NCI-H510A (cell line): ENCODE measurements around the gene BNC2.

Experiments
- DNase-seq: peaks from one replicate; lab custom pipeline; 2025; lab: John Stamatoyannopoulos, UW

BNC2 gene

DNA sequence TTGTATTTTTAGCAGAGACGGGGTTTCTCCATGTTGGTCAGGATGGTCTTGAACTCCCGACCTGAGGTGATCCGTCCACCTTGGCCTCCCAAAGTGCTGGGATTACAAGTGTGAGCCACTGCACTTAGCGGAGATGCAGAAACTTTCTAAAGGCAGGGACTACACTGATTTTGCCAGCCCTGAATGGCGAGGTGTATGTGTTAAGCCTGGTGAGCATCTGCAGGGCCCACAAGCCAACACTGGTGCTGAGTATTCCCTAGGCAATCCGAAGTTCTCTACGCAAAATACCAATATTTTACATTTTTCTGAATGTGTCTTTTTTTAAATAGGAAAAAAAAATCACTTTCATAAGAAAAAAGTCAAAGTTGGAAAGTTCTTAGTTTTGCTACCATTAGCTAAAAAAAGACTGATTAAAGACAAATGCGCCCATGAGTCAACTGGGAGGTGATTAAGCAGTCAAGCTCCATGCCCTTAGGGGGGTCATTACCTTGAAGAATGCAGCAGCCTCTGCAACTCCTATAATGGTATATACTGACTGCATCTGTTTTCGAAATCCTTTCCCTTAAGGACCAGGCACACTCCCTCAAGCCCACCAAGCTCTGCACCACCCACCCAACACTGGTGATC, 502.8 kb downstream of the BNC2 start:
- no peak for DNase-seq

DNA sequence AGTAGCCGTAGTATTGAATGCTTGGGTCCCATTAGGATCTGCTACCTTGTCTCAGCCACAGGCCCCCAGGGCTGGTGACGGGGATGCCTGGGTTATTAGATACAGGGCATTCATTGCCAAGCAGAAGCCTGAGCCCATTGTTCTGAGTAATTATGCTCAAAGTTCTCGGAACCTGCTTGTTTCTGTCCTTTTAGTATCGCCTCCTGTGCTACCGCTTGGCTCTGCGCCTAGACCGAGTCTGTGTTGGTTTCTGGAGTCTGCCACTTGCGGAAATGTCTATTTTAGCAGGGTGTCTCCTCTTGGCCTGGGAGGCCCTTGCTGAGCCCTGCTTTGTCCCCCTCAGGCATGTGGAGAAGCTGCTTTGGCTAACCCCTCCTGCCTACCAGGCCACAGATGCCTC, 506.1 kb downstream of the BNC2 start:
- no peak for DNase-seq

DNA sequence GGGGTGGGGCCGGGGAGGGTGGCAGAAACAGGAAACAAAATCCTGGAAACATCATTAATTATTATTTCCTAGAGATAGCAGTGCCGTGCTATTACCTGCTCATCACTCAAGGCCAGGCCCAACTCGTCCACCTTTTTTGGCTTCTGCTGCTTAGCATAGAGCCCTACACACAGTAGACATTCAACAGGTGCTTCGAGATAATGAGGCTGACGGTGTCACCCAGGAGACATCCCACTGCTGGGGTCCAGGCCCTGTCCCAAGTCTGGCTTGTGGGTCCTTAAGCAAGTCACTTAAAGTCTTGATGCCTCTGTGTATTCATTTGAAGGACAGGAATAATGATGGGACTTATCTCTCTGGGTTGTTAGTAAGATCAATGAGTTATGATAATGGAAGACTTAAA, 506.6 kb downstream of the BNC2 start:
- DNase-seq, result no peak

DNA sequence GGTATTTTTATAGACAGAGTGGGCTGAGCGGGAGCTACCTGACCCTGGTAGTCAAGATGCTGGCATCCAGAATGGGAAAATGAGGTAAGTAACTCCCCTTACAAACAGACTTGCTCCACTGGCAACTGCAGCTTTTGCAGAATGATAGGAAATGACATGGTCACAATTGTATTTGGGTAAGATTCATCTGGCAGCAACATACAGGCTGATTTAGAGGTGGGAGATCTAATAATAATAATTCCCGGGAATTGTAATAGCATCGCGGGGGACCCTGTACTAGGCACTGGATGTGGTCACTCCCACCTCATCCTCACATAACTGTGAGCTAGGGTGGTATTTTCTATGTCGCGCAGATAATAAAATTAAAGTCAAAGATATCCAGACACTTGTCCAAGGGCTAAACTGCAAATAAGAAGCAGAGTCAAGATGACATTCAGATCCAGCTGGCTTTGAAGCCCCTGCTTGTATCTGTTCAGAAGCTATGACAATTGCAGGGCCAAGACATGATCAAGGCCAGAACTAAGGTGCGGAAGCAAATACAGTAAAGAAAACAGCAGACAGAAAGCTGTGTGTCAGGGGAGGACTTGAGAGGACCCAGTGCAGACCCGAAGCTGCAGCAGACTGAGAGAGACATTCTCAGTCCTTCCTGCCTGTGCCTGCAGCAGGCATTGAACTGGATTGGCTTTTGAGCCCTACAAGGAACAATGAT, 507.2 kb downstream of the BNC2 start:
- DNase-seq, result no peak

DNA sequence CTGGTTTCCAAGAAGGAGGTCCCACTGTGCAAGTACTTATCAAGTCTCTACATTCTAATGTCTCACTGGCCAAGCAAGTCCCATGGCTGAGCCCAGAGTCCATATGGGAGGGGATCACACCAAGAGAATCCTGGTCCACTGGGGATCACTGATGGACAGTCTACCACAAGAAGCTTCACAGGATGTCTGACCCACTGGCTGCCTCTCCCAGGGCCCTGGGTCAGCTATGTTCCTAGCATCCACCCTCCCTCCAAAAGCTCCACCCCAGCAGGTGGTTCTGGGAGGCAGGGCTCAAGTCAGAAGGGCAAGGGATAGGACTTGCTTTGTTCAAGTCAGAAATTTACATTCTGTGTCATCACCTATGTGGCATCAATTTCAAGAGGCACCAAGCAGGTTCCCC, 508.5 kb downstream of the BNC2 start:
- no peak for DNase-seq

DNA sequence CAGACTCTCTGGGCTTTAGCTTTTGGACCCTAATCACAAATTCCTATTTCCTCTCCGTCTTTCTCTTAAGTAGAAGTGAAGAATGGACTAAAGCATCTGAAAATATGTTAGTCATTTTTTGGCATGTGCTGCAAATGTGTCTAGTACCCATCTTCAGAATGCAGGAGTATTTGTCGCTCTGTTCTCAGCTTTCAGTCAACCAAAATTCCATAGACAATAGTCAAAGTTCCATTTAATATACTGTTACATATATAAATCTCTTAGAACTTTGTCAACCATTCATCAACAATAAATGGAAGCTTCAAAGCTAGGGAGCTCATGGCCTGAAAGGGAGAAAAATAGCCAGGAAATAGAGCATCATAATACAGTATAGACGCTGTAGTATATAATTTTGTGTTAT, 509.4 kb downstream of the BNC2 start:
- DNase-seq, result no peak

DNA sequence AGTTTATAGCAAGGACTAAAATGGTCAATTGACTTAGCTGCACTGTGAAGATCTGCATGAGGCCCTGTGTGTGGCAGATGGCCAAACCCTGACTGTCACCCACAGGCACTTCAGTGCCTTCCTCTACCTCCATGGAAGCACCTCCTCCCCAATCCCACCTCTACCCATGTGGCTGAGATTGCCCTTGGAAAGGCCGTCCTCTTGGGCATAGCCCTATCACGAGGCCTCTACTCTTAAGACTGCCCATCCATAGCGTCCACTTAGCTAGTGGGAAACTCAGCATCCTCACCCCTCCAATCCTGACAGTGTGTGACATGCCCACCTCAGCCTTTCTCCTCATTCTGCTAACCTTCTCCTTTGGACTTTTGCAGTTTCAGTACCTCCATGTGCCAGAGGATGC, 510.2 kb downstream of the BNC2 start:
- DNase-seq, result no peak
